Prostate gland (tissue), 2 donors: ENCODE results near the gene NID1. TPM values are rescaled to one million over a fixed set of nuclear protein-coding genes. Genes with fewer than 3 reads are reported as not detected.

Experiments used
- DNase-seq: peaks from one replicate; pipeline ENCODE4 v3.0.0-alpha.2; 2019; ENCODE audit warnings: low spot score
- H3K27ac ChIP-seq, 2 donors: fragments of 200-600 bp; sonication (generic); 2 replicates each; pipeline ENCODE4 v1.5.1; 2017 to 2019
- H3K27me3 ChIP-seq: fragments of 200-600 bp; sonication (generic); replicated peaks from 2 replicates; pipeline ENCODE4 v1.5.1; 2019; ENCODE audit not compliant: insufficient read depth
- H3K36me3 ChIP-seq, 2 donors: fragments of 200-600 bp; sonication (generic); 1 replicate in 1 of 2; 2 replicates in 1 of 2; pipeline versions ENCODE4 v1.5.1 to v1.8.1; 2017 to 2019
- H3K4me1 ChIP-seq: fragments of 200-600 bp; sonication (generic); replicated peaks from 2 replicates; pipeline ENCODE4 v1.5.1; 2019
- H3K4me3 ChIP-seq, 2 donors: fragments of 200-600 bp; sonication (generic); 2 replicates each; pipeline ENCODE4 v1.5.1; 2017 to 2019
- H3K9me3 ChIP-seq: fragments of 200-600 bp; sonication (generic); 2 replicates; pipeline ENCODE4 v1.5.1; 2017
- CTCF ChIP-seq, 4 experiments: fragments of 200-600 bp in 2 of 4; fragments of 450-650 bp in 2 of 4; sonication (generic) in 2 of 4; IDR thresholded peaks; 1 replicate in 3 of 4; 2 replicates in 1 of 4; pipeline ENCODE4 v1.5.1; 2016 to 2019; ENCODE audit warnings: antibody characterized with exemption in 4 of 4, mild to moderate bottlenecking in 2 of 4, moderate library complexity in 2 of 4
- POLR2A ChIP-seq: fragments of 450-650 bp; IDR thresholded peaks from one replicate; pipeline ENCODE4 v1.6.1; 2016; ENCODE audit warnings: antibody characterized with exemption, mild to moderate bottlenecking
- POLR2AphosphoS5 ChIP-seq: sonication (generic); formaldehyde crosslinking; IDR thresholded peaks from one replicate; pipeline ENCODE4 v1.6.1; 2017; ENCODE audit warnings: antibody characterized with exemption
- WGBS: methylation state at CpG from one replicate; pipeline ENCODE4 v1.1.5; 2018; 5-methylcytosine and 5-hydroxymethylcytosine counted together
- intact Hi-C: fragments of 100-400 bp; cut with DNase I; formaldehyde crosslinking; loops from one replicate; pipeline ENCODE4 v1.14.2; 2022
- total RNA-seq, 2 donors: library from RNA; depleted of rRNA; stranded (reverse); fragments of >200 nt; gene quantifications; one replicate each; pipeline ENCODE4 v1.1.0, GENCODE V29; 2016

NID1 gene
- total RNA-seq, 2 donors from 2014 or later, result 21.6 to 74.9 TPM

DNA sequence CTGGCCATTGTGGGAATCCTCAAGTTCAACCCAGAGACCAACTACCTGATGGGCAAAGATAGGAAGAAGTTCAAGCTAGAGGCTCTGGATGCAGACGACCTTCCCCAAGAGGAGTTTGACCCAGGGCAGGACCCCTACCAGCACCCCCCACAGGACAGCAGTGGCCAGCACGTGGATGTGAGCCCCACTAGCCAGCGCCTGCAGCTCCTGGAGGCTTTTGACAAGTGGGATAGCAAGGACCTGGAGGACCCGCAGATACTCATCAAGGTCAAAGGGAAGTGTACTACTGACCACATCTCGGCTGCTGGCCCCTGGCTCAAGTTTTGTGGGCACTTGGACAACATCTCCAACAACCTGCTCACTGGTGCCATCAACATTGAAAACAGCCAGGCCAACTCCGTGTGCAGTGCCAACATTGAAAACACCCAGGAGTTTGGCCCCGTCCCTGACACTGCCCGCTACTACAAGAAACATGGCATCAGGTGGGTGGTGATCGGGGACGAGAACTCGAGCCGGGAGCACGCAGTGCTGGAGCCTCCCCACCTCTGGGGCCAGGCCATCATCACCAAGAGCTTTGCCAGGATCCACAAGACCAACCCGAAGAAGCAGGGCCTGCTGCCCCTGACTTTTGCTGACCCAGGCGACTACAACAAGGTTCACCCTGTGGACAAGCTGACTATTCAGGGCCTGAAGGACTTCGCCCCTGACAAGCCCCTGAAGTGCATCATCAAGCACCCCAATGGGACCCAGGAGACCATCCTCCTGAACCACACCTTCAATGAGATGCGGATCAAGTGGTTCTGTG is 46.8 kb upstream of the NID1 start:
- Histone ChIP-seq H3K27ac (no peak overlapping the region), H3K36me3 (no peaks in the 10 kb centered on the region), H3K4me3 (no peak overlapping the region), H3K9me3 (no peaks in the 10 kb centered on the region), H3K27me3 (no peaks in the 10 kb centered on the region), H3K4me1 (no peaks in the 10 kb centered on the region)
- WGBS, result 95% methylated on average over 17 of the region's 17 CpGs
- TF ChIP-seq POLR2AphosphoS5 (no peak), CTCF (IDR thresholded peaks at IDR 0.05) (no peak), POLR2A (no peak)
- intact Hi-C loops, result no loop called here
- no peak for DNase-seq

- no peaks in the 10 kb centered on the region for H3K36me3 ChIP-seq
- no peaks in the 10 kb centered on the region for H3K9me3 ChIP-seq
- WGBS, result 92% methylated on average over 13 of the region's 13 CpGs
- no peaks in the 10 kb centered on the region for H3K4me1 ChIP-seq
- DNase-seq, result no peak
- intact Hi-C loops, result no loop called here
- no peaks in the 10 kb centered on the region for H3K27me3 ChIP-seq
- no peak overlapping the region for H3K4me3 ChIP-seq
- TF ChIP-seq CTCF (IDR thresholded peaks at IDR 0.05), result no peak
- TF ChIP-seq POLR2AphosphoS5, result no peak
- no peak for TF ChIP-seq POLR2A
- no peak overlapping the region for H3K27ac ChIP-seq
These were observed 45.2 kb upstream of the NID1 start for GRCh38 chr1:236110137-236110536.

GRCh38 chr1:236108027-236108648 is 43.2 kb upstream of the NID1 start:
- Histone ChIP-seq H3K4me3 (no peak overlapping the region), H3K4me1 (no peaks in the 10 kb centered on the region), H3K9me3 (no peaks in the 10 kb centered on the region), H3K27me3 (no peaks in the 10 kb centered on the region), H3K27ac (no peak overlapping the region), H3K36me3 (no peaks in the 10 kb centered on the region)
- 95% methylated on average over 7 of the region's 7 CpGs for WGBS
- DNase-seq, result no peak
- TF ChIP-seq POLR2AphosphoS5, result no peak
- no peak for TF ChIP-seq CTCF (IDR thresholded peaks at IDR 0.05)
- TF ChIP-seq POLR2A, result no peak
- intact Hi-C loops, result loop anchor here (2.0 kb wide), 1 partner anchor 383 kb away; no protein-coding TSS in a partner anchor

DNA sequence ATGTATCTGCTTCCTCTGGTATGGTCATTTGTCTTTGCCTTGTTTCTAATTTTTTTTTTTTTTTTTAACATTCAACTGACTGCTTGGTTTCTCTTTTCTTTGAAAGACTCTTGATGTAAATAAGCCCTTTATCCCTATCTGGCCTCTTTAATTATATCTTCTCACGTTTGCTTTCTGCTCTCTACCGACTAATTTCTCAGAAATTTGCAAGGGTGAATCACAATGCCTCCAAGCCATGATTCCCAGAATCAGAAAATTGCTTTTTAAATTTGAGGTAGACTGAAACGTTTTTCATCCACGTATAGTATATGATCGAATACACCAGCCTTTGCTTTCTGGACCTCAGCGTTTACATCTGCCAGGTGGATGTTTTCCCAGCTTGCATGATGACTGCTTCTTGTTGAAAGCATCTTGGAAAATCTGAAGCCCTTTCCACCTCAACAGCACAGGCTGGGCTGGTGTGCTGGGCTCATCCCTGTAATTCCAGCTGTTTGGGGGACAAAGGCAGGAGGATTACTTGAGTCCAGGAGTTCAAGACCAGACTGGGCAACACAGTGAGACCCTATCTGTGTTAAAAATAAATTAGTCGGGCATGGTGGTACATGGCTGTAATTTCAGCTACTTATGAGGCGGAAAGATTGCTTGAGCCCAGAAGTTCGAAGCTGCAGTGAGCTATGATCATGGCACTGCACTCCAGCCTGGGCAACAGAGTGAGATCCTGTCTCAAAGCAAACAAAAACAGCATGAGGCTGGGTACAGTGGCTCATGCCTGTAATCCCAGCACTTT is 42.4 kb upstream of the NID1 start:
- TF ChIP-seq POLR2AphosphoS5 (no peak), CTCF (IDR thresholded peaks at IDR 0.05) (no peak), POLR2A (no peak)
- DNase-seq, result no peak
- Histone ChIP-seq H3K36me3 (no peaks in the 10 kb centered on the region), H3K27me3 (no peaks in the 10 kb centered on the region), H3K27ac (no peak overlapping the region), H3K4me1 (no peaks in the 10 kb centered on the region), H3K9me3 (no peaks in the 10 kb centered on the region), H3K4me3 (no peak overlapping the region)
- intact Hi-C loops, result no loop called here
- WGBS, result 72% methylated on average over 9 of the region's 9 CpGs
